HUES64 (cell line): ENCODE measurements around the gene UNC5B.
A peak's percentile ranks its signal among the peaks of the same experiment; 100 is the strongest.

Source experiments
- H3K27ac ChIP-seq: 2 replicates; pipeline ENCODE4 v1.7.0; 2013; ENCODE audit warnings: low read depth, low read length, inconsistent platforms
- H3K27me3 ChIP-seq: 2 replicates; pipeline ENCODE4 v1.6.1; 2013; ENCODE audit warnings: mild to moderate bottlenecking, low read length; ENCODE audit not compliant: insufficient read depth
- H3K36me3 ChIP-seq: 2 replicates; pipeline ENCODE4 v1.6.1; 2013; ENCODE audit warnings: mild to moderate bottlenecking, low read length; ENCODE audit not compliant: insufficient read depth
- H3K4me1 ChIP-seq: 2 replicates; pipeline ENCODE4 v1.6.1; 2013; ENCODE audit warnings: mild to moderate bottlenecking, low read length, moderate library complexity; ENCODE audit not compliant: insufficient read depth
- H3K4me3 ChIP-seq: 2 replicates; pipeline ENCODE4 v1.5.1; 2013; ENCODE audit warnings: mild to moderate bottlenecking, low read length, moderate library complexity
- H3K9ac ChIP-seq: 2 replicates; pipeline ENCODE4 v1.6.1; 2013; ENCODE audit warnings: mild to moderate bottlenecking, low read depth, low read length
- H3K9me3 ChIP-seq: 2 replicates; pipeline ENCODE4 v1.6.1; 2013; ENCODE audit warnings: low read depth, low read length; ENCODE audit not compliant: insufficient read depth
- WGBS: fragments of 150-250, 120-280 bp; methylation state at CpG from one replicate; pipeline ENCODE4 v1.1.7; 2013; ENCODE audit warnings: missing lambda C conversion rate; 5-methylcytosine and 5-hydroxymethylcytosine counted together

The UNC5B gene

GRCh38 chr10:71319042-71319799, 106.9 kb downstream of the UNC5B start, which contains the start of gene SLC29A3:
Gene SLC29A3 (plus strand): TSS chr10:71319259. CDS start chr10:71319310, 51 bp downstream.
- Histone ChIP-seq H3K27ac (no peak within 1 kb of the TSS), H3K4me3 (peak within 1 kb of the TSS; percentile 77), H3K36me3 (peaks cover 15% of the 10 kb centered on the region; the same call in 1 of the 2 replicates), H3K27me3 (no peaks in the 10 kb centered on the region), H3K4me1 (0 out of 2 replicates have a peak, but pooled peaks cover 5% of the 10 kb centered on the region), H3K9me3 (no peaks in the 10 kb centered on the region), H3K9ac (peak within 1 kb of the TSS; percentile 75)
- under 1% methylated on average over 62 of the region's 62 CpGs for WGBS

- no peak overlapping the region for H3K9ac ChIP-seq
- WGBS = 40% methylated on average over 7 of the region's 8 CpGs
- no peak overlapping the region for H3K27ac ChIP-seq
- H3K4me1 ChIP-seq = 0 out of 2 replicates have a peak, but pooled peaks cover under 1% of the 10 kb centered on the region
- H3K9me3 ChIP-seq = no peaks in the 10 kb centered on the region
- peak overlapping the region; percentile 77 for H3K4me3 ChIP-seq
- H3K36me3 ChIP-seq = peaks cover 20% of the 10 kb centered on the region; the same call in 1 of the 2 replicates
- H3K27me3 ChIP-seq = no peaks in the 10 kb centered on the region
These were observed 107.5 kb downstream of the UNC5B start for GRCh38 chr10:71319800-71320392.

DNA sequence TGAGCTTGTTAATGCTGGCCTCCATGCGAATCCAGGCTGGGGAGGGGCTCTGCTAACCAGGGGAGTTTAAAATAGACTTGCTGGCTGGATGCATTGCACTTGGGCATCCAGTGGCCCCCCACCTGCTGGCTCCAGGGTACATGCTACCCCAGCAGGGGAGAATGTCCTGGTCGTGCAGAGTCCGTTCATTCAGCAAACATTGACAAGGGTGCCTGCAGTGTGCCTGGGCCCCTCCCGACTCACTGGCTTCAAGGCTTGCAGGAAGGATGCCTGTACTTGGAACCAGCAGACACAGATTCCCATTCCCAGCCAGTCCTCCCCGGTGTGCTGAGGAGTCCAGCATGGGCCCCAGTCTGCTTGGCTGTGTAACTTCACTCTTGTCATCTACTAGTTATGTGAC, 108.2 kb downstream of the UNC5B start:
- Histone ChIP-seq H3K36me3 (peaks cover 20% of the 10 kb centered on the region; the same call in 1 of the 2 replicates), H3K27me3 (no peaks in the 10 kb centered on the region), H3K9me3 (no peaks in the 10 kb centered on the region), H3K4me3 (no peak overlapping the region), H3K9ac (no peak overlapping the region), H3K27ac (no peak overlapping the region), H3K4me1 (no peaks in the 10 kb centered on the region)
- 92% methylated on average over 5 of the region's 5 CpGs for WGBS

DNA sequence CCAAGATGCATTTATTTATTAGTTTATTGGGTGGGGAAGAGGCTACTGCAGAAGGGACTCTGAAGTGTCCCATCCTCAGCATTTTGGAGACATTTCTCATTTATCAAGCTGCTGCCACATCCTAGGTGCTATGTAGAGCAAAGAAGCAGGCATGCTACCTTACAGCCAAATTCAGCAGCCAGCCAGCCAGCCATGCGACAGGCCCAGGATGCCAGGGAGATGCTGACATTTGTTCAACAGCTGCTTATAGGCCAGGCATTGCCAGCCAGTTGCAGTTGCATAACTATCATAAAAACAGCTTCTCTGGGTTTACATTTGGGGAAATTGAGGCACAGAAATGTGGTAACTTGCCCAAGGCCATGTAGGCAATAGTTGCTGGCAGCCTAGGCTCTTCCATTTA, 109.0 kb downstream of the UNC5B start:
- Histone ChIP-seq H3K27ac (no peak overlapping the region), H3K4me1 (no peaks in the 10 kb centered on the region), H3K9ac (no peak overlapping the region), H3K36me3 (peaks cover 20% of the 10 kb centered on the region; the same call in 1 of the 2 replicates), H3K27me3 (no peaks in the 10 kb centered on the region), H3K9me3 (no peaks in the 10 kb centered on the region), H3K4me3 (no peak overlapping the region)
- WGBS = 100% methylated on average over 1 of the region's 1 CpG

- Histone ChIP-seq H3K4me3 (no peak overlapping the region), H3K4me1 (no peaks in the 10 kb centered on the region), H3K9me3 (no peaks in the 10 kb centered on the region), H3K27ac (no peak overlapping the region), H3K9ac (no peak overlapping the region), H3K27me3 (no peaks in the 10 kb centered on the region), H3K36me3 (peaks cover 20% of the 10 kb centered on the region; the same call in 1 of the 2 replicates)
- WGBS = 91% methylated on average over 4 of the region's 4 CpGs
These were observed 111.0 kb downstream of the UNC5B start for GRCh38 chr10:71323407-71323806.

DNA sequence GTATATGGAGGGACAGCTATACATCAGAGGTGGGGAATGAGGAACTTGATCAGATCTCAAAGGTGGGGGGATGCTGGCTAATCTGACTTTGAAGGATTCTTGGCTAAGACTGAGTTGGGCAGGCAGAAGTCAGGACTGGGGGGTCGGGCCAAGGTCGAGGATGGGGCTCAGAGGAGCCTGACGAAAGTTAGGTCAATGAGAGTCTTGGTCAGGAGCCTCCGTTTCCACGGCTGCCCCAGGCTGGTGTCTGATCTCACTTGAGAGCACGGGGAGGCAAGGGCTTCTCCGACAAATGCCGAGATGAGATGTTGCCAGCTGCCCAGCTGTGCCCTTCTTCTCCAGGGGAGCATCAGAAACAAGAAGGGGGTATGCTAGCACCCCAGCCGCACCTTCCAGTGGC, 112.4 kb downstream of the UNC5B start:
- Histone ChIP-seq H3K4me1 (no peaks in the 10 kb centered on the region), H3K36me3 (peaks cover 20% of the 10 kb centered on the region; the same call in 1 of the 2 replicates), H3K4me3 (no peak overlapping the region), H3K27ac (no peak overlapping the region), H3K9ac (no peak overlapping the region), H3K9me3 (no peaks in the 10 kb centered on the region), H3K27me3 (no peaks in the 10 kb centered on the region)
- 94% methylated on average over 9 of the region's 9 CpGs for WGBS

- Histone ChIP-seq H3K27ac (no peak overlapping the region), H3K4me3 (no peak overlapping the region), H3K36me3 (peaks cover 20% of the 10 kb centered on the region; the same call in 1 of the 2 replicates), H3K4me1 (no peaks in the 10 kb centered on the region), H3K27me3 (no peaks in the 10 kb centered on the region), H3K9me3 (no peaks in the 10 kb centered on the region), H3K9ac (no peak overlapping the region)
- over 99% methylated on average over 4 of the region's 6 CpGs for WGBS
These were observed 112.9 kb downstream of the UNC5B start for GRCh38 chr10:71325267-71325666.

DNA sequence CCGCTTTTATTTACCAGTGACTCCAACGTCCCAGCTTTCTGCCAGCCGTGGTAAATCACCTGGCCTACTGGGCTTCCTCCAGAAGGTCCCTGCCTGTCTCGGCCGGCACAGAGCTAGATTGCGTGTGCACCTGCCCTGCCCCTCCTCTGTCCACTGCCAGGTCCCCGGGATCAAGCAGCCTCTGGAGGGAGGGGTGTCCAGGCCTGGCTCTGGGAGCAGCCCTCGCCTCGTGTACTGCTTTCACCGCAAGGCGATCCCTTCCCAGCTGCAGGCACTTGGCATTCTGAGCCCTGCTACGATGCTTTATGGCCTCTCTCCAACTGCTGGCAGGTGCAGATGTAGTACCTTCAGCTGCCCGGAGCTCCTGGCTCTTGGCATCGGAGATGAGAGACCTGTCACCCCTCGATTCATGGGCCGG, 114.1 kb downstream of the UNC5B start:
- 94% methylated on average over 16 of the region's 16 CpGs for WGBS
- Histone ChIP-seq H3K4me3 (no peak overlapping the region), H3K27me3 (no peaks in the 10 kb centered on the region), H3K36me3 (peaks cover 20% of the 10 kb centered on the region), H3K9me3 (no peaks in the 10 kb centered on the region), H3K4me1 (no peaks in the 10 kb centered on the region), H3K27ac (no peak overlapping the region), H3K9ac (no peak overlapping the region)

DNA sequence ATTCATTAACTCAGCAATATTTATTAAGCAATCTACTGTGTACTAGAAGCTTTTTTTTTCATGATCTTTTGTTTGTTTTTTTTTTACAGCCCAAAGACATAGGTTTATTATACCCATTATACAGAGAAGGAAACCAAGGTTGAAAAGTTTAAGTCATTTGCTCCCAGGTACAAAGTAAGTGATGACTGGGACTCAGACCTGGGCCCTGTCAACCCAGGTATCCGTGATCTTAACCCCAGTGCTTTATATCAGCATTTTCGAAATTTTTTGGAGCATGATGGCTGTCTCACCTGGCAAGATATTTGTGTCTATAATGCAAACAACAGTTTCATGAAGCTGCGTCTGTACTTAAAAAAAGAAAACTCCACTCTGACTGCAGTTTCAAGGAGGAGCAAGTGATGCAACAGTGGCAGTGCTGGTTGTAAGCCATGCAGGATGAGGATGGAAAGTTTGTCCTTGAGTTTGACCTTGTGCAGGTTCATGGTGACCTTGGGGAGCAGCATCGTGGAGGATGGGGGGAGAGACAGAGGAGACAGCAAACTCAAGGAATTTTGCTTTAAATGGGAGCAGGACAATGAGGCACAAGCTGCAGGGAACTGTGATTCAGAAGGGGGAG, 118.5 kb downstream of the UNC5B start:
- H3K9me3 ChIP-seq = no peaks in the 10 kb centered on the region
- no peaks in the 10 kb centered on the region for H3K4me1 ChIP-seq
- no peak overlapping the region for H3K9ac ChIP-seq
- no peak overlapping the region for H3K27ac ChIP-seq
- 95% methylated on average over 4 of the region's 4 CpGs for WGBS
- no peaks in the 10 kb centered on the region; the same call in 1 of the 2 replicates for H3K36me3 ChIP-seq
- no peaks in the 10 kb centered on the region for H3K27me3 ChIP-seq
- no peak overlapping the region for H3K4me3 ChIP-seq

- no peaks in the 10 kb centered on the region; the same call in 1 of the 2 replicates for H3K36me3 ChIP-seq
- 88% methylated on average over 4 of the region's 4 CpGs for WGBS
- no peak overlapping the region for H3K9ac ChIP-seq
- no peak overlapping the region for H3K27ac ChIP-seq
- H3K27me3 ChIP-seq = no peaks in the 10 kb centered on the region
- peaks cover 7% of the 10 kb centered on the region; the same call in 1 of the 2 replicates for H3K4me1 ChIP-seq
- H3K4me3 ChIP-seq = no peak overlapping the region
- no peaks in the 10 kb centered on the region for H3K9me3 ChIP-seq
These were observed 119.4 kb downstream of the UNC5B start for GRCh38 chr10:71331736-71332135.

DNA sequence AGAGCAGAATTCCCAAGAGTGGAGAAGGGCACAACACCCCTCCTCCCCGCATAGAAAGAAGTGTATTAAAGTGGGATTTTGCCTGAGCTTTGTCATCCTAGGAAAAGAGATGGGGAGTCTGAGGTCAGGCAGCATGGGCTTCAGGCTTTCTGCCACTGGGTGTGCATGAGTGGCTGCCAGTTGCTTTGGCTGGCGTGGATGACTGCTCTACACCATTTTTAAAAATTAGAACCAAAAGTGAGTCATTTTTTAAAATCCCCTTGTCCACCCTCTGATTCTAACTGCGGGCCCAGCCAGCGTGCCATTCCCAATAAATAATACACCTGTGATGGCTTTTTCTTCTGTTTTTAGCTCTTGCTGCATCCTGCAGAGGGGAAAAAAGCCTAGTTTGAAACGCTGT, 120.1 kb downstream of the UNC5B start:
- H3K27me3 ChIP-seq = no peaks in the 10 kb centered on the region
- H3K36me3 ChIP-seq = no peaks in the 10 kb centered on the region; the same call in 1 of the 2 replicates
- no peak overlapping the region for H3K9ac ChIP-seq
- WGBS = 92% methylated on average over 5 of the region's 5 CpGs
- no peak overlapping the region for H3K4me3 ChIP-seq
- H3K4me1 ChIP-seq = peaks cover 14% of the 10 kb centered on the region
- no peak overlapping the region for H3K27ac ChIP-seq
- no peaks in the 10 kb centered on the region for H3K9me3 ChIP-seq
